K562 (cell line): ENCODE data around the gene LEMD1. TPM values are rescaled to one million over a fixed set of nuclear protein-coding genes. Genes with fewer than 3 reads are reported as not detected.

Experiments used
- ATAC-seq: fragments of 200-7000 bp; cut with Tn5 transposase; 3 replicates; pipeline ENCODE4 v1.9.1; 2020; ENCODE audit warnings: moderate library complexity
- BruUV-seq: library from RNA; stranded (reverse); fragments of 400-500 nt; replicated peaks from 2 replicates; lab custom pipeline; 2021; lab: Mats Ljungman, UMichigan
- CTCF ChIA-PET: fragments of 300-600 bp; formaldehyde crosslinking; extraction: SDS; loops from one replicate; lab custom pipeline; 2021; ENCODE audit warnings: low intra/inter-chr PET ratio; lab: Yijun Ruan, JAX
- POLR2A ChIA-PET: fragments of 300-600, 350-650 bp; sonication (Branson Sonifier 250); formaldehyde crosslinking; extraction: SDS; loops from one replicate; lab custom pipeline; 2021; ENCODE audit warnings: antibody characterized with exemption, inconsistent platforms; lab: Yijun Ruan, JAX
- DNase-seq, 4 experiments: peaks; one replicate each; pipeline versions ENCODE4 v3.0.0 to v3.0.0-alpha.2; 2011 to 2018; ENCODE audit warnings: low spot score in 3 of 4, mixed read lengths in 3 of 4; ENCODE audit errors: extremely low read depth in 1 of 4
- FAIRE-seq: peaks from 2 replicates; lab custom pipeline; 2011; peaks lifted over from hg19 to GRCh38; lab: Jason Lieb, UNC
- H2AFZ ChIP-seq: 2 replicates; pipeline ENCODE4 v1.6.0; 2011; ENCODE audit warnings: low read depth, low read length, control low read depth, inconsistent platforms
- H3K27ac ChIP-seq: fragments of 200-600 bp; 3 replicates; pipeline ENCODE4 v1.8.0; 2011; ENCODE audit warnings: low read depth, mild to moderate bottlenecking, control low read depth, inconsistent platforms, low read length, moderate library complexity, mixed read lengths; ENCODE audit errors: extremely low read depth
- H3K27me3 ChIP-seq, 2 experiments: fragments of 300-600 bp in 1 of 2; 2 replicates in 1 of 2; 3 replicates in 1 of 2; pipeline versions ENCODE4 v1.6.0 to v1.8.0; 2011; ENCODE audit warnings: inconsistent platforms in 2 of 2, low read length in 2 of 2, mild to moderate bottlenecking in 1 of 2, mixed read lengths in 1 of 2, moderate library complexity in 1 of 2; ENCODE audit not compliant: control insufficient read depth in 2 of 2, insufficient read depth in 2 of 2
- H3K36me3 ChIP-seq: fragments of 300-600 bp; 3 replicates; pipeline ENCODE4 v1.8.0; 2011; ENCODE audit warnings: mild to moderate bottlenecking, low read length, inconsistent platforms; ENCODE audit not compliant: control insufficient read depth, insufficient read depth
- H3K4me1 ChIP-seq, 2 experiments: fragments of 200-600 bp in 1 of 2; replicated peaks in 1 of 2; 2 replicates in 1 of 2; 3 replicates in 1 of 2; pipeline versions ENCODE4 v1.5.1 to v1.8.0; 2011; ENCODE audit warnings: inconsistent platforms in 2 of 2, low read length in 2 of 2, mild to moderate bottlenecking in 1 of 2, mixed read lengths in 1 of 2, moderate library complexity in 1 of 2; ENCODE audit not compliant: control insufficient read depth in 2 of 2, insufficient read depth in 2 of 2
- H3K4me2 ChIP-seq: 2 replicates; pipeline ENCODE4 v1.6.1; 2011; ENCODE audit warnings: low read length, control low read depth, inconsistent platforms, mixed read lengths; ENCODE audit not compliant: insufficient read depth
- H3K4me3 ChIP-seq: fragments of 200-600 bp; sonication (generic), shearing (Covaris generic); 2 replicates; pipeline ENCODE4 v1.5.1; 2016; ENCODE audit warnings: control low read depth, inconsistent platforms
- H3K79me2 ChIP-seq: fragments of 200-600 bp; 3 replicates; pipeline ENCODE4 v1.8.0; 2011; ENCODE audit warnings: low read length, inconsistent platforms; ENCODE audit not compliant: control insufficient read depth, insufficient read depth
- H3K9ac ChIP-seq, 2 experiments: 2 replicates each; pipeline versions ENCODE4 v1.6.0 to v1.6.1; 2011; ENCODE audit warnings: low read depth in 2 of 2, low read length in 2 of 2, control low read depth in 1 of 2, inconsistent platforms in 1 of 2, mild to moderate bottlenecking in 1 of 2, mixed read lengths in 1 of 2; ENCODE audit not compliant: insufficient read depth in 1 of 2
- H3K9me1 ChIP-seq: one replicate; pipeline ENCODE4 v1.6.0; 2011; ENCODE audit warnings: inconsistent platforms, mild to moderate bottlenecking, low read length, moderate library complexity; ENCODE audit not compliant: control insufficient read depth, insufficient read depth
- H3K9me3 ChIP-seq: replicated peaks from 2 replicates; pipeline ENCODE4 v1.5.1; 2011; ENCODE audit warnings: low read depth, low read length, inconsistent platforms; ENCODE audit not compliant: control insufficient read depth, insufficient read depth
- H4K20me1 ChIP-seq: replicated peaks from 2 replicates; pipeline ENCODE4 v1.6.1; 2011; ENCODE audit warnings: low read length, inconsistent platforms, mixed read lengths; ENCODE audit not compliant: control insufficient read depth, insufficient read depth
- C11orf30 ChIP-seq: fragments of 450-650 bp; IDR thresholded peaks from 2 replicates; pipeline ENCODE4 v1.6.1; 2016; ENCODE audit warnings: low read depth, mild to moderate bottlenecking
- CHD1 ChIP-seq: fragments of 200-600 bp; sonication (generic); IDR thresholded peaks from one replicate; pipeline ENCODE4 v1.6.1; 2012; ENCODE audit warnings: mild to moderate bottlenecking, moderate library complexity, low read length, inconsistent platforms
- ERF ChIP-seq: fragments of 450-650 bp; formaldehyde crosslinking; IDR thresholded peaks from 2 replicates; pipeline ENCODE4 v1.4.0; 2020; ENCODE audit warnings: mild to moderate bottlenecking, mixed read lengths
- KDM1A ChIP-seq, 2 experiments: fragments of 450-650 bp; IDR thresholded peaks; 2 replicates each; pipeline ENCODE4 v1.6.1; 2016; ENCODE audit warnings: mild to moderate bottlenecking in 2 of 2
- RBM25 ChIP-seq: fragments of 200-400 bp; formaldehyde crosslinking; IDR thresholded peaks from 2 replicates; pipeline ENCODE4 v1.6.1; 2018; ENCODE audit warnings: low read length, low read depth, moderate library complexity; ENCODE audit not compliant: severe bottlenecking
- RFX5 ChIP-seq: IDR thresholded peaks from 2 replicates; pipeline ENCODE4 v1.6.1; 2011; ENCODE audit warnings: low read depth, mild to moderate bottlenecking, improper control_type of control experiment, low read length
- TSC22D4 ChIP-seq: fragments of 450-650 bp; IDR thresholded peaks from 2 replicates; pipeline ENCODE4 v1.6.1; 2016; ENCODE audit warnings: missing genetic modification characterization, missing biosample characterization, control low read depth
- ZNF316 ChIP-seq: fragments of 450-650 bp; IDR thresholded peaks from 2 replicates; pipeline ENCODE4 v1.6.1; 2016
- WGBS: fragments of 100-300 bp; shearing (Covaris generic); methylation state at CpG from one replicate; pipeline ENCODE4 v1.1.6; 2016; ENCODE audit warnings: low coverage, mixed read lengths; ENCODE audit not compliant: insufficient coverage; ENCODE audit errors: missing lambda C conversion rate; 5-methylcytosine and 5-hydroxymethylcytosine counted together
- in situ Hi-C: fragments of 300-500 bp; cut with MboI; formaldehyde crosslinking; loops from 4 replicates; pipeline ENCODE4 v1.15.0; 2018; ENCODE audit warnings: inconsistent platforms, mixed read lengths
- intact Hi-C: fragments of 100-400 bp; cut with micrococcal nuclease; formaldehyde crosslinking; loops from 2 replicates; pipeline ENCODE4 v1.14.2; 2022
- polyA plus RNA-seq, 8 experiments: library from polyadenylated mRNA; depleted of rRNA in 4 of 8; stranded (reverse) in 5 of 8; unstranded in 3 of 8; fragments of >200 nt; fragmentation: Nextera tagmentation in 2 of 8; fragmentation: Illumina TruSeq in 1 of 8; extraction: Ambion mirVana in 2 of 8; extraction: Trizol in 1 of 8; gene quantifications; 2 replicates each; pipeline versions ENCODE4 v1.2.1 to v1.2.3, GENCODE V29; 2011 to 2014; ENCODE audit warnings: inconsistent platforms in 1 of 8, missing spikeins in 1 of 8
- total RNA-seq, 7 experiments: library from RNA; depleted of rRNA in 6 of 7; stranded (reverse); fragments of >200 nt in 6 of 7; fragmentation: Illumina TruSeq in 2 of 7; extraction: Trizol in 2 of 7; gene quantifications; 2 replicates each; pipeline versions ENCODE4 v1.2.1 to v1.2.3, GENCODE V29; 2011 to 2021; ENCODE audit warnings: low replicate concordance in 1 of 7
- TF ChIP-seq, protein P1 (sequence below): sonication (generic); formaldehyde crosslinking; IDR thresholded peaks from 2 replicates; pipeline ENCODE4 v1.8.1; 2022; ENCODE audit warnings: missing genetic modification reagents
- TF ChIP-seq, protein P2 (sequence below): IDR thresholded peaks from 3 replicates; pipeline ENCODE4 v1.6.1; 2011; ENCODE audit warnings: borderline replicate concordance, mild to moderate bottlenecking; ENCODE audit not compliant: insufficient read length, insufficient read depth
- TF ChIP-seq, protein P3 (sequence below), 2 experiments: fragments of 450-650 bp; formaldehyde crosslinking in 1 of 2; IDR thresholded peaks; 2 replicates each; pipeline versions ENCODE4 v1.4.0 to v1.6.1; 2014 to 2020; ENCODE audit warnings: mild to moderate bottlenecking in 2 of 2, borderline replicate concordance in 1 of 2, low read depth in 1 of 2

LEMD1 gene
- total and polyA plus RNA-seq, 9 of the 15 experiments (the other 6 are each of a cell fraction or from before 2014, with no cell fraction given): 0.11 to 2.4 (median 0.57) TPM; not detected in 1

GRCh38 chr1:205451759-205452164, 29.9 kb upstream of the LEMD1 start:
- no TSS peak for BruUV-seq
- Histone ChIP-seq H3K9me1 (no peaks in the 10 kb centered on the region), H3K36me3 (no peaks in the 10 kb centered on the region), H4K20me1 (no peaks in the 10 kb centered on the region), H3K79me2 (peaks cover 10% of the 10 kb centered on the region; the same call in 2 of the 3 replicates), H2AFZ (no peak overlapping the region), H3K9me3 (no peaks in the 10 kb centered on the region), H3K27me3 (peaks cover 19 to 35% of the 10 kb centered on the region in 2 experiments), H3K9ac (no peak overlapping the region), H3K4me1 (peaks cover 30 to 47% of the 10 kb centered on the region in 2 experiments; a peak in 4 of 5 replicates), H3K4me3 (no peak overlapping the region), H3K4me2 (no peak overlapping the region), H3K27ac (no peak overlapping the region)
- DNase-seq (peak in 3 of 4 experiments; percentile 46 to 50 (median 48)), ATAC-seq (no peak), FAIRE-seq (no peak)
- intact Hi-C loops (no loop called here), in situ Hi-C loops (no loop called here)
- POLR2A ChIA-PET: interaction anchor here (0.6 to 1.1 kb wide), 2 partner anchors 35 to 73 kb away, joined by 3 read pairs; no protein-coding TSS in a partner anchor
- CTCF ChIA-PET: no interaction called here
- WGBS: 40% methylated on average over 2 of the region's 2 CpGs
- TF ChIP-seq RBM25 (peak; percentile 60), CHD1 (no peak), KDM1A (IDR thresholded peaks at IDR 0.05) (0 out of 4 replicates have a peak, but pooled peaks of 1 of the 2 experiments have one; percentile 42), ERF (CRISPR knock-in tag) (no peak), ZNF316 (peak; percentile 65), RFX5 (no peak), TSC22D4 (tag) (no peak), C11orf30 (peak; percentile 47; the same call in 1 of the 2 replicates)
- TF ChIP-seq, protein P1, sequence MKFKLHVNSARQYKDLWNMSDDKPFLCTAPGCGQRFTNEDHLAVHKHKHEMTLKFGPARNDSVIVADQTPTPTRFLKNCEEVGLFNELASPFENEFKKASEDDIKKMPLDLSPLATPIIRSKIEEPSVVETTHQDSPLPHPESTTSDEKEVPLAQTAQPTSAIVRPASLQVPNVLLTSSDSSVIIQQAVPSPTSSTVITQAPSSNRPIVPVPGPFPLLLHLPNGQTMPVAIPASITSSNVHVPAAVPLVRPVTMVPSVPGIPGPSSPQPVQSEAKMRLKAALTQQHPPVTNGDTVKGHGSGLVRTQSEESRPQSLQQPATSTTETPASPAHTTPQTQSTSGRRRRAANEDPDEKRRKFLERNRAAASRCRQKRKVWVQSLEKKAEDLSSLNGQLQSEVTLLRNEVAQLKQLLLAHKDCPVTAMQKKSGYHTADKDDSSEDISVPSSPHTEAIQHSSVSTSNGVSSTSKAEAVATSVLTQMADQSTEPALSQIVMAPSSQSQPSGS: no peak
- TF ChIP-seq, protein P2, sequence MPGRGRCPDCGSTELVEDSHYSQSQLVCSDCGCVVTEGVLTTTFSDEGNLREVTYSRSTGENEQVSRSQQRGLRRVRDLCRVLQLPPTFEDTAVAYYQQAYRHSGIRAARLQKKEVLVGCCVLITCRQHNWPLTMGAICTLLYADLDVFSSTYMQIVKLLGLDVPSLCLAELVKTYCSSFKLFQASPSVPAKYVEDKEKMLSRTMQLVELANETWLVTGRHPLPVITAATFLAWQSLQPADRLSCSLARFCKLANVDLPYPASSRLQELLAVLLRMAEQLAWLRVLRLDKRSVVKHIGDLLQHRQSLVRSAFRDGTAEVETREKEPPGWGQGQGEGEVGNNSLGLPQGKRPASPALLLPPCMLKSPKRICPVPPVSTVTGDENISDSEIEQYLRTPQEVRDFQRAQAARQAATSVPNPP: no peak
- TF ChIP-seq, protein P3, sequence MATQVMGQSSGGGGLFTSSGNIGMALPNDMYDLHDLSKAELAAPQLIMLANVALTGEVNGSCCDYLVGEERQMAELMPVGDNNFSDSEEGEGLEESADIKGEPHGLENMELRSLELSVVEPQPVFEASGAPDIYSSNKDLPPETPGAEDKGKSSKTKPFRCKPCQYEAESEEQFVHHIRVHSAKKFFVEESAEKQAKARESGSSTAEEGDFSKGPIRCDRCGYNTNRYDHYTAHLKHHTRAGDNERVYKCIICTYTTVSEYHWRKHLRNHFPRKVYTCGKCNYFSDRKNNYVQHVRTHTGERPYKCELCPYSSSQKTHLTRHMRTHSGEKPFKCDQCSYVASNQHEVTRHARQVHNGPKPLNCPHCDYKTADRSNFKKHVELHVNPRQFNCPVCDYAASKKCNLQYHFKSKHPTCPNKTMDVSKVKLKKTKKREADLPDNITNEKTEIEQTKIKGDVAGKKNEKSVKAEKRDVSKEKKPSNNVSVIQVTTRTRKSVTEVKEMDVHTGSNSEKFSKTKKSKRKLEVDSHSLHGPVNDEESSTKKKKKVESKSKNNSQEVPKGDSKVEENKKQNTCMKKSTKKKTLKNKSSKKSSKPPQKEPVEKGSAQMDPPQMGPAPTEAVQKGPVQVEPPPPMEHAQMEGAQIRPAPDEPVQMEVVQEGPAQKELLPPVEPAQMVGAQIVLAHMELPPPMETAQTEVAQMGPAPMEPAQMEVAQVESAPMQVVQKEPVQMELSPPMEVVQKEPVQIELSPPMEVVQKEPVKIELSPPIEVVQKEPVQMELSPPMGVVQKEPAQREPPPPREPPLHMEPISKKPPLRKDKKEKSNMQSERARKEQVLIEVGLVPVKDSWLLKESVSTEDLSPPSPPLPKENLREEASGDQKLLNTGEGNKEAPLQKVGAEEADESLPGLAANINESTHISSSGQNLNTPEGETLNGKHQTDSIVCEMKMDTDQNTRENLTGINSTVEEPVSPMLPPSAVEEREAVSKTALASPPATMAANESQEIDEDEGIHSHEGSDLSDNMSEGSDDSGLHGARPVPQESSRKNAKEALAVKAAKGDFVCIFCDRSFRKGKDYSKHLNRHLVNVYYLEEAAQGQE (IDR thresholded peaks at IDR 0.05; ENCODE audit: borderline replicate concordance): no peak
- TF ChIP-seq, protein P3 (CRISPR knock-in tag; IDR thresholded peaks at IDR 0.05; ENCODE audit: low read depth): no peak
